Measurements from ENCODE around the gene TTLL10. TPM values are rescaled to one million over a fixed set of nuclear protein-coding genes. Genes with fewer than 3 reads are reported as not detected.

TTLL10 gene
- total RNA-seq, 1 experiment from 2014 or later, result not detected

GRCh38 chr1:1221887-1222574 is 48.4 kb downstream of the TTLL10 start:
- DNase-seq (ENCODE audit: low read depth), result no peak

- DNase-seq (ENCODE audit: low read depth), result no peak
These were observed 49.0 kb downstream of the TTLL10 start for GRCh38 chr1:1222575-1223225.

- DNase-seq (ENCODE audit: low read depth), result no peak
These were observed 49.6 kb downstream of the TTLL10 start for GRCh38 chr1:1223321-1223720.

DNA sequence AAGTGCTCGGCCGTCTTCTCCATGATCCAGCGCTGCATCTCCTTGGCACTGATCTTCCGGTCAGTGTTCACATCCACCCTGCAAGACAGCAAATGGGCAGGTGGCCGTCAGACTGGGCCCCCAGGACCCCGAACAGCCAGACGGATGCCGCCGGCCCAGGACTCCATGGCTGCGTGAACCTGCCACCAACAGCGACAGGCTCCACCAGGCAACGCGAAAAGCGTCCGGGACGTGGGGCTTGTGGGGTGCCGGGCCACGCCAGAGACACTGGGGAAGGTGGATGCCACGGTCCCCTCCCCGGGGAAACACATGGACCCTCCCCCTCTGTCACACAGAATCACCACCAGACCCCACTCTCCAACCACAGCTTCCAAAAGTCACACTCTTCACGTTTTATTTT is 50.2 kb downstream of the TTLL10 start:
- no peak for DNase-seq (ENCODE audit: low read depth)

DNA sequence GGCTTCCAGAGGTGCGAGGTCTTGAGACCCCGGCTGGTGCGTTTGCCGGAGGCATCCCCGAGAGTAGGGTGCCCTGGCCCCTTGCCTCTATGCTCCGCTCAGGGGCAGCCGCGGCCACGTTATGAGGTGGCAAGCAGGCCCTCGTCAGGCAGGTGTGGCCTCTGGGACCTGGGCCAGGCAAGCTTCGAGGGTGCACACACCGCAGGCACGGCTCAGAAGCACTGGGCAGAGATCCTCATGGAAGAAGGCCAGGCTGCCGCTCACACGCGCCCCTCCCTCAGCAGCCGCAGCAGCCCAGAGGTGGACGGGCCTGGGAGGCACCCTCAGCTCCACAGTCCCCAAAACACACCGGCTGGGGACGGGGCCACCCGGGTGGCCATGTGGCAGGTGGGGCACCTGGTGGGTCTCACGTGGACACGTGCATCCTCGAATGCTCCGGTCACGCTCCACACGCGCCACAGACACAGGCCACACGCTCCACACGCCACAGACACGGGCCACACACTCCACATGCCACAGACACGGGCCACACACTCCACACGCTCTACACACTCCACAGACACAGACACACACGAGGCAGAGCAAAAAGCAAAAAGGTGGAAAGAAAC is 51.7 kb downstream of the TTLL10 start:
- no peak for DNase-seq (ENCODE audit: low read depth)

DNA sequence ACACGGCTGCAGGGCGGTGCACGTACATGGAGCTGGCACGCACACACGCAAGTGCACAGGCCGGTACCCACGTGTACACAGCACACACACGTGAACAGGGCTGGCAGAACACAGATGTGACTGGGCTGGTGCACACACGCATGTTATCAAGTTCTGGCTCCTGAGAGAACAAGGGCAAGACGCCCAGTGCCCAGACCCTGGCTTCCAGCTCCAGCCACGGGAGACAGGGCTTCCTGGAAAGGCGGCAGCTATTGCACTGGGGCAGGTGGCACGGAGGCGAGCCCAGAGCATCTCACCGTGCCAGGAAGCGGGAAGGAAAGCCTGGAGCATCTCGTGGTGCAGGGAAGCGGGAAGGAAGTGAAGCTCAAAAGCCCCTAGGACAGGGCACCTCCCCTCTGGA is 52.2 kb downstream of the TTLL10 start:
- no peak for DNase-seq (ENCODE audit: low read depth)

GRCh38 chr1:1226566-1227362 is 53.1 kb downstream of the TTLL10 start:
- no peak for DNase-seq (ENCODE audit: low read depth)

GRCh38 chr1:1227386-1227785 is 53.7 kb downstream of the TTLL10 start:
- DNase-seq (ENCODE audit: low read depth), result no peak

DNA sequence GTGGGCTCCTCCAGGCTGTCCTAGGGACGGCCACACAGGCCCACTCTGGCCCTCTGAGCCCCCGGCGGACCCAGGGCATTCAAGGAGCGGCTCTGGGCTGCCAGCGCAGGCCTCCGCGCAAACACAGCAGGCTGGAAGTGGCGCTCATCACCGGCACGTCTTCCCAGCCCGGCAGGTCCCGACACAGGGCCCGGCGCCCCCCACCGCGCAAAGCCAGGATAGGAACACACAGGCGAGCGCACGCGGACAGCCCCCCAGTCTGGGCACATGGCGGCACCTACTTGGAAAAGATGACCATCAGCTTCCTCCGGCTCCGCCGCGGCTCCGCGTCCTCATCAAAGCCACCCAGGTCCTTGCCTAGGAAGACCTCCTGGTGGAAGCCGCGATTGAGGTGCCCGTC is 54.5 kb downstream of the TTLL10 start:
- DNase-seq (ENCODE audit: low read depth), result no peak

DNA sequence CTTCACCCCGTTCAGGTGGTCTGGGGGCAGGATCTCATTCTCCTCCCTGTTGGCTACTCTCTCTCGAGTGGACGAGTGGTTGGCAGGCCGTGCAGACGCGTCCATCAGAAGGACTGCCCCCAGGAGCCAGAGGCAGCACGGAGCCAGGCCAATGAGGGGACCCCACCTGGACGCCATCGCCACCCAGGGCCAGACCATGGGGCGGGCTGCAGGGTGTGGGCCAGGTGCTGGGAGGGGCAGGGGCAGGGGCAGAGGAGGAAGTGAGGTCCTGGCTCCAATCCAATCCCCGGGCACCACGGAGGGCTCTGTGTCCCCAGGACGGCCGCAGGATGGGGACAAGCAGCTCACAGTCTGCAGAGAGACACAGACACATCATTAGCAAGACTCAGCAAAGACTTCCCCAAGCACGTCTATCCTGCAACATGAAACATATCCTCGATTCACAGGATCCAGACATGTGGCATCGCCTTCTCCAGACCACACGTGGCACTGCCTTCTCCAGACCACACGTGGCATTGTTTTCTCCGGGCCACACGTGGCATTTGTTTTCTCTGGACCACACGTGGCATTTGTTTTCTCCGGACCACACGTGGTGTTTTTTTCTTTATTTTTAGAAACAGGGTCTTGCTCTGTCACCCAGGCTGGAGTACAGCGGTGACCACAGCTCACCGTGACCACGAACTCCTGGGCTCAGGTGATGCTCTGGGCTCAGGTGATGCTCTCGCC is 55.1 kb downstream of the TTLL10 start:
- no peak for DNase-seq (ENCODE audit: low read depth)

- no peak for DNase-seq (ENCODE audit: low read depth)
These were observed 56.1 kb downstream of the TTLL10 start for GRCh38 chr1:1229770-1230169.

DNA sequence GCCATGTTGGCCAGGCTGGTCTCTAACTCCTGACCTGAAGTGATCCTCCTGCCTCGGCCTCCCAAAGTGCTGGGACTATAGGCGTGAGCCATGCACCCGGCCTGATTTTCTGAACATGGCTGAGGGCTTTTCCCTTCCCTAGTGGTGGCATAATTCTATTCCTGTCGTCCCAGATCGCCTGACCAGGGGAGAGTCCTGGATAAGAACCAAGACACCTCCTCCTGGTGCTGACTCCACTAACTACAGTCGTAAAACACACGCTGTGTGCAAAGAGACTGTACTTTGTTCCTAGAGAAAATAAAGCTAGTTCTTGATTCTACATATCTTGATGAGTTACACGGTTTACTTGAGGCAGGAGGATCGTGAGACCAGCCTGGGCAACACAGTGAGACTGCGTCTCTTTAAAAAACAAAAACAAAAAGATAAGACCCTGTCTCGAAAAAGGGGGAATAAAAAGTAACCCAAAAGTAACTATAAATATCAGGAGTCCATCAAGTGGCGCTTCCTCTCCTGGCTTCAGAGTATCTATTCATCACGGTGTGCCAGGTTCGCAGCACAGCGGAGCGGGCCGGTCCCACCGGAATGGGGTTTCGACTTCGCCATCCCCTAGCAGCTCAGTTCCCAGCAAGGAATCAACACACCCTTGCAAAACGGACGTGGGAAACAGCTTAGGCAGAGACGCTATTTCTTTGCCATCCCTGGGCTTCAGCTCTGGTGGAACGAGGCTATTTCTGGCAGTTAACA is 57.1 kb downstream of the TTLL10 start:
- DNase-seq (ENCODE audit: low read depth), result peak; percentile 69

DNA sequence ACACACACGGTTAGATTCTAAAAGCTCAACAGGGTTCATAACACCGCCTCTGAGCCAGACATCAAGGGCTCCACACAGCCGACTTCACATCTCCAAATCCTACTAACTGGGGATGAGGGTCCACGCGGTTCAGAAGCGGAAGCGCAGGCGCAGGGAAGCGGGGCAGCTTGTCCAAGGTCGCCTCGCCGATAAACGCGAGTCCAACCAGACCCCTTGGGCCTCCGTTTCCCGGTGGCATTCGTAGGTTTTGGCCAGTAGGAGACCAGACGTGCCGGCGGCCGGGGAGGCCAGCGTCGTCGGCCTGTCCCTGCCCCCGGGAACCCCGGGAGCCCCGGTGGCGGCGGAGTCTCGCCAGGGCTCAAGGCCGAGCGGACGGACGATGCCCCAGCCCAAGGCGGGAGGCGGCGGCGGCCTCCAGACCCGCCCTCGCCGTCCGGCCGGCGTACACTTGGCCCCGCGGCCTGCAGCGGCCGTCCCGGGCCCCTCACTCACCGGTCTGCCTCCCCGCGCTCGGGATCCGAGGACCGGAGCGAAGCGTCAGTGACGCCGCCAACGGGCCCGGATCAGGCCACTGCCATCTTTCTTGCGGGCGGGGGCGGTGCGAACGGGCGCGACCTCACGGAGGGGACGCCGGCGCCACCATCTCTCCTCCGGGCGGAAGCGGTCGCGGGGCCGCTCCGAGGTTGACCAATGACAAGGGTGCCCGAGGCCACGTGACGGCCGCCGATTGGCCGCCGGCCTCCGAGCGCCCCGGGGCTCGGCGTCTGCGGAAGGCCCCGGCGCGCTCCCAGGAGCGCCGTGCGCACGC is 57.9 kb downstream of the TTLL10 start, which contains the start of gene SDF4:
SDF4 (minus strand) TSS at position 602 of the 808 bp plus-strand sequence. CDS start 3,229 bp downstream, outside the sequence.
- DNase-seq (ENCODE audit: low read depth), result peak; percentile 94

DNA sequence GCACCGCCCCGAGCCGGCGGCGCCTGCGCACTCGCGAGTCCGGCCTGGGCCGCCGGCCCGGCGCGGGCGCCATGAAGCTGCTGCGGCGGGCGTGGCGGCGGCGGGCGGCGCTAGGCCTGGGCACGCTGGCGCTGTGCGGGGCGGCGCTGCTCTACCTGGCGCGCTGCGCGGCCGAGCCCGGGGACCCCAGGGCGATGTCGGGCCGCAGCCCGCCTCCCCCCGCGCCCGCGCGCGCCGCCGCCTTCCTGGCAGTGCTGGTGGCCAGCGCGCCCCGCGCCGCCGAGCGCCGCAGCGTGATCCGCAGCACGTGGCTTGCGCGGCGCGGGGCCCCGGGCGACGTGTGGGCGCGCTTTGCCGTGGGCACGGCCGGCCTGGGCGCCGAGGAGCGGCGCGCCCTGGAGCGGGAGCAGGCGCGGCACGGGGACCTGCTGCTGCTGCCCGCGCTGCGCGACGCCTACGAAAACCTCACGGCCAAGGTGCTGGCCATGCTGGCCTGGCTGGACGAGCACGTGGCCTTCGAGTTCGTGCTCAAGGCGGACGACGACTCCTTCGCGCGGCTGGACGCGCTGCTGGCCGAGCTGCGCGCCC is 58.6 kb downstream of the TTLL10 start, which contains the start of gene B3GALT6:
B3GALT6 (plus strand) TSS at position 30 of the 588 bp plus-strand sequence; CDS start at position 72, 42 bp downstream.
- DNase-seq (ENCODE audit: low read depth), result no peak

GRCh38 chr1:1232796-1233566 is 59.3 kb downstream of the TTLL10 start:
- DNase-seq (ENCODE audit: low read depth), result no peak

- no peak for DNase-seq (ENCODE audit: low read depth)
These were observed 59.9 kb downstream of the TTLL10 start for GRCh38 chr1:1233567-1233892.

DNA sequence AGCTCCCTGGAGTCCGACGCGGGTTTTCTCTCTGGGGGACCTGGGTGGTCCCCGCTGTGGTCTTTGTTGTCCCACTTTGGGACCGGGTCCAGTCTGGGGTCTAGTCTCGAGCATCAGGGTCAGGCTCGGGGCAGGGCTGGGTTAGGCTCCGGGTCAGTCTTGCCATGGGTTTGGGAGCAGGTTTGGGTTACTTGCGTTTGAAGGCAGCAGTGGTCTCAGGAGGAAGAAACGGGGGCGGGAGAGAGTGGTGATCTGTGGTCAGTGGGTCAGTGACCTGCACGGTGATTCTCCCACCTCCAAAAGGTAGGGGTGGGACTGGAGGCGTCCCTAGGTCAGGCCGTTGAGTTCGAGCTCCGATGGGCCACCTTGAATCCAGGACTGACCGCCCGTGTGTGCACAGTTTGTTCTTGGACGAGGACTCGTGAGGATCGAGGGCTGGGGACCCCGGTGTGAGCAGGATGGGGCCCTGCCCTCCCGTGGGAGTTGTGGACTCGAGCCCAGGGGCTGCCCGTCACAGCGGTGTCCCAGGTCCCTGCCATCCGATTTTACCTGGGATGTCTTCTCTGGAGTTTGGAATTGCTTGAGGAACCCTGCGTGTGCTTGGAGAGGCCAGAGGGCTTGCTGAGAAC is 60.6 kb downstream of the TTLL10 start:
- DNase-seq (ENCODE audit: low read depth), result no peak

DNA sequence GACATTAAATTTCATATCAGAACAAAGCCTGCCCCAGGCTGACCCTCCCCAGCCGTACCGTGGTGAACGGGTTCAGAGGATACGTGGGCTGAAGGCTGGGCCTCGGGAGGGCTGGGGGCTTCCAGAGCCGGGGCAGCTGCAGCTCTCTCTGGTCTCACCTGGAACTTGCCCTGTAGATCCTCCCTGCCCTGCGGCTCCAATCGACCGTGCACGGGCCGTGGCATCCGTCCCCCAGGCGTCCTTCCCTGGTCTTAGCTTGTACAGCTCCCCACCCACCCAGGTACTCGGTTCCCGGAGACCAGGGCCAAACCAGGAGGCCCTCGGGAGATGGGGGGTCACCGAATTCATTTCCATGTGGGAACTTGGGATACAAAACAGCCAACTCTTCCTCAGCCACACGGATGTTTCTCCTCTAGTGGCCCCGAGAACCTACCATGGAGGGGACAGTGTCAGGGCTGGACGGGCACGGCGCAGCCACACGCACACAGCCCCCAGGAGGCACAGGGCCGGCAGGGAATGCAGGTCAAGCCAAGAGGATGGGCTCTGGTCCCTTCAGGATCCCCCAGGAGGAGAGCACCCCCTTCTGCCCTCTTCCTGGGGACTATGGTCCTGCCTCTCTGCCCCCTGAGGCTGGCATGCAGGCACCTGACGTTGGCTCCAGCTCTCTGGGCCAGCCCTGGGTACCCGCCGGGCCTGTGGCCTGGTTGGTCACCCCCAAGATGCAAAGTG is 61.5 kb downstream of the TTLL10 start:
- no peak for DNase-seq (ENCODE audit: low read depth)

Data from RPMI7951 (cell line).